HG02642 (cell line): ENCODE measurements around the gene CAPN12.

ENCODE experiments used
- ATAC-seq: cut with Tn5 transposase; IDR thresholded peaks from one replicate; pipeline ENCODE4 v1.9.1; 2021; ENCODE audit warnings: mild to moderate bottlenecking; ENCODE audit not compliant: unreplicated experiment, poor library complexity

Gene CAPN12

DNA sequence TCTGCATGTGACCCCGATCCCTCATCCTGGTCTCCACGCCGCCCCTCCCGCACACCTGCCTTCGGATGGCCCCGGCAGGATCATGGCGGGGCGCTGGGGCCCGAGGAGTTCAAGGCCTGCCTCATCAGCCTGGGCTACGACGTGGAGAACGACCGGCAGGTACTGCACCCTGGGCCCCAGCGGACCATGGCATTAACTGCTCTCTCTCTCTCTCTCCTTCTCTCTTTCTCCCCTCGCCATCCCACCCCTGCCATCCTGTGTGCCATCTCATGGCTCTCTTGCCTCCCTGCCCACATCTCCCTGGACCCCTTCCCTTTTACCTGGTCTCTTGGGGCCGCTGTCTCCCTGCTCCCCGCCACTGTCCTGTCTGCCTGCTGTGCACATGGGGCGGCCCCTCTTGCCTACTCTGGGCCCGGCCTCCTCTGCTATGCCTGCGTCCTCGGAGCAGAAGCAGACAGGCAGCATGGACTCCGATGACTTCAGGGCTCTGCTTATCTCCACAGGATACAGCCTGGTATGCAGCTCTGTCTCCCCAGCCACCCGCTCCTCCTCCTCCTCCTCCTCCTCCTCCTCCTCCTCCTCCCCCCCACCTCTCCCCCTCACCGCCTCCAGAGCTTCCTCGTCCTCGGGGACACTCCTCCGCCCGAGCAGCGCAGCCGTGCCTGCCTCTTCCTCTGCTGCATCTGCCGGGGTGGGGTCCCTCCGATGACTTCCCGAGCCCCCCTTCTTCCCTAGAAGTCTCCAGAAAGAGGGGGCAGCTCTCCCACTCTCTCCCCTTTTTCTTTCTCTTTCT lies 16.2 kb downstream of the CAPN12 start:
- no peak for ATAC-seq

DNA sequence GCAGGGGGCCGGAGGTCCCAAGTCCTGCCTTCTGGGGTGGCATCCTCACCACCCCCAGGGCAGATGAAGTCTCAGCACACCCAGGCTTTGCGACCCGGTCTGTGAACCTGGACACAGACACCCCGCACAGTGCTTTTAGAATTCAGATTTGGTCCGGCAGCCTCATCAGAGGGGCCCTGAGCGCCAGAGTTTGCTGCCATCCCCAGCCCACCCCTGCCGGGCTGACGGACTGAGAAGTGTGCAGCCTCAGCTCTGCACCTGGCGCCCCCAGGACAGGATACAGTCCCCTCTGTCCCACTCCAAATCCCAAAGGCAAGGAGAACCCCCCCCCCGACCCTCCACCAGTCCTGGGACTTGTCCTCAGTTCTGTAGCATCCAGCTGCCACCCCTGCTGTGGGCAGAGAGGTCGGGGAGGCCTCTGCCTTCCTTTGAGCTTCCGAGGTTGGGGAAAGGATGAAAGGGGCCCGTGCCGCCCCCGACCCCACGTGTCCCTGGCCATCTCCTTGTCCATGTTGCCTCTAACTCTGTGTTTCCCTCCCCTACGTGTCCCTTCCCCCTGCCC lies 16.9 kb downstream of the CAPN12 start:
- no peak for ATAC-seq

DNA sequence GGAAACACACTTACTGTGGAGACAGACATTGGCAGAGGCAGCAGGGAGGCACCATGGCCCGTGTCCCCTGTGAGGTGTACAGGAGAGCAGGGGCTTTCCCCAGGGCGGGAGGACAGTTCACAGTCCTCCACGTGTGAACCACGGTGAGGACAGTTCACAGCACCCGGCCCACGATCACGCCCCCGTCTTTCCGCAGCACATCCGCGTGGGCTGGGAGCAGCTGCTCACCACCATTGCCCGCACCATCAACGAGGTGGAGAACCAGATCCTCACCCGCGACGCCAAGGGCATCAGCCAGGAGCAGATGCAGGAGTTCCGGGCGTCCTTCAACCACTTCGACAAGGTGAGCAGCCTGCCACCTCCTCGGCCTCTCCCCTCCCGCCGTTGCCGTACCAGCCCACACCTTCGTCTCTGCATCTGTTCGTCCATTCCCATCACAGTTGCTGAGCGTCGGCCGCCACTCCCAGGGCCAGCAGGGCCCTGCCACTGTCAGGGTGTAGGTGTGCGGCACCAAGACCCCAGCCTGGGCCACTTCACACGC lies 17.4 kb downstream of the CAPN12 start:
- no peak for ATAC-seq

GRCh38 chr19:38726284-38726673 lies 18.0 kb downstream of the CAPN12 start:
- ATAC-seq, result no peak

DNA sequence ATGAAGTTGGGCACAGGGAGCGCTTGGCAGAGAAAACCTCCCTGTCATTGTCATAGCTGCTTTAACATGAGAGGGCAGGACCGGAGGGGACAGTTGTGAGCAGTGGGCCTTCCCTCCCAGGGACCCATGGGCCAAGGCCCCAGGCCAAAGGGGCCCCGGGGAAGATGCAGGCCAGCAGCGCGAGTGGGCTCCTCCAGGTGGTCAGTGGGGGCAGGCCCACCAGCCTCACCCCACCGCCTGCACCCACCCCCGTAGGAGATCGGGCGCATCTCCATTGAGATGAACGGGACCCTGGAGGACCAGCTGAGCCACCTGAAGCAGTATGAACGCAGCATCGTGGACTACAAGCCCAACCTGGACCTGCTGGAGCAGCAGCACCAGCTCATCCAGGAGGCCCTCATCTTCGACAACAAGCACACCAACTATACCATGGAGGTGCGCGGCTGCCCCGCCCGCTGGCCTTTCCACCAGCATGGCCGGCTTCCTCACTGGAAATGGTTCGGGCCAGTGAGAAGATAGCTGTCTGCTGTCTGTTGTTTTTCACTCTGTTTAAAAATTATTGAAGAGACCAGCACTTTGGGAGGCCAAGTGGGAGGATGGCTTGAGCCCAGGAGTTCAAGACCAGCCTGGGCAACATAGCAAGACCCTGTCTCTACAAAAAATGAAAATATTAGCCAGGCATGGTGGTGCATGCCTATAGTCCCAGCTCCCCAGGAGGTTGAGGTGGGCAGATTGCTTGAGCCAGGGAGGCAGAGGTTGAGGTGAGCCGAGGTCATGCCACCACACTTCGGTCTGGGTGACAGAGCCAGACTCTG lies 18.6 kb downstream of the CAPN12 start:
- no peak for ATAC-seq

- ATAC-seq, result no peak
Observed at GRCh38 chr19:38723990-38724854, 20.1 kb downstream of the CAPN12 start.

- ATAC-seq, result no peak
Observed at GRCh38 chr19:38723606-38723965, 20.7 kb downstream of the CAPN12 start.

- ATAC-seq, result no peak
Observed at GRCh38 chr19:38722947-38723605, 21.2 kb downstream of the CAPN12 start.

DNA sequence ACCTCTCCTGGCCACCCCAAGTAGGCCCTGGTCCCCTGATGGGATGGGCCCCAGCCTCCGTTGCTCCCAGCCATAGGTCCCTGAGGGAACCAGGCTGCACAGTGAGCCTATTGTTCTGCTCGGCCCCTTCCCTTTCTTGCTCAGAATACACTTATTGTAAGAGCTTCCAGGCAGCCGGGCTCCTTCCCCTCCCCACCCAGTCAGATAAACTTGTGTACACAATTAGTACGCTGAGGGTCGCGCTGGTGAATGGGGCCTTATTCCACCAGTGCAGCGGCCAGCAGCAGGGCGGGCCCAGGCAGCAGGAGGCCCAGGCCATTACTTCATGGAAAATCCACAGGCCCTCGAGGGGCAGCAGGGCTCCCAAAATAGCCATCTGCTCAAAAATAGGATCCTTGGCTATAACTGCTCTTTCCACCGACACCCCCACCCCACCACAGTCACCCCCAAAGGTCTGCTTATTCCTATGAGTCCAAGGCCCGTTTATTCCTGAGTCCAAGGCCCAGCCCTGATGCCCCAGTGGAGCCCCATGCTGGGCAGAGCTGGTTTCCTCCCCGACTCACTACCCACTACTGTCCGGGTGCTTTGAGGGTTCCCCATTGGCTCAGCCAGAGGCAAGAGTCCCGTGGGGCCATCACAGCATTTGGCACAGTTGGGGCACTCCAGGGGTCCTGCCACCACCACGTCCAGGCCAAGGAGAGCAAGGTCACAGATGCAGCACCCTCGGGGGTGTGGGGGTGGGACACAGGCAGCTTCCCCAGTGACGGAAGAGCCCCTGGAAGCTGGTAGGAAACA lies 22.1 kb downstream of the CAPN12 start:
- ATAC-seq, result no peak

DNA sequence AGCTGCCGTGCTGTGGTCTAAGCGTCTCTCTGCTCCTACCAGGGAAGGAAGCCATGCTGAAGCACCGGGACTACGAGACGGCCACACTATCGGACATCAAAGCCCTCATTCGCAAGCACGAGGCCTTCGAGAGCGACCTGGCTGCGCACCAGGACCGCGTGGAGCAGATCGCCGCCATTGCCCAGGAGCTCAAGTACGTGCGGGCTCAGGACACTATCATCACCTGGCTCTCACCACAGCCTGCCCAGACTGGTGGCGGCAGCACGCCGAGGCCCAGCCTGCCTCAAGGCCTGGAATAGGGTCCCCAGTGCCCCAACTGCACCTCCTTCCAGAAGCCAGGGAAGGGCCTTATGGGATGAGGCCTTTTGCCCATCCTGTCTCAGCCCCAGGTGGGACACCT lies 22.8 kb downstream of the CAPN12 start:
- ATAC-seq, result no peak

DNA sequence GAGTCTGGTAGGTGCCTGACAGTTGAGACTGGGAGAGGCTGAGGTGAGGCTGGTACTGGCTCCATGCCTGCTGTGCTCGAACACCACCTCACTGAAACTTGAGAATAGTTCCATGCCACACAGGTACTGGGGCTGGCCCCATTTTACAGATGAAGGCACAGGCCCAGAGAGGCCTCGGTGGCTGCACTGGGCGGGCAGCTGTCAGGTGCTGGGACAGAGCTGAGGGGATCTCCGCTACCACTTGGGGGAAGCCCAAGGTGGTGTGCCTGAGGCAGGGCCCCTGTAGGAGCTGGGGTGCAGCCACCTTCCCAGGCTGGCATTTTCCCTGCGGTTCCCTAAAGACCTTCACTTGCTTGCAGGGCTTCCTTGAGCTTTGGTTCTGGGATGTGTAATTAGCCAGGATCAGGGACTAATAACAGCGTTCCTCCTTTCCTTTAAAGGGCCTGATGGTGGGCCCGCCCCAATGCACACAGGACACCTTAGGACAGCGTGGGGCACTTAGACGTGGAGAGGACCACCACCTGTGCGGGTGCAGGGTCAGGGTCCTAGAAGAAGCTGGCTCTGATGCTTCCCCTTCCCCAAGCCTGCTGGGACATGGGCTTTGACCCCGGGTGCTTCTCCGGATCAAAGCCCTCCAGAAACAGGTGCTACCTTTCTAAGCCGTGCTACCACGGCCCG lies 23.6 kb downstream of the CAPN12 start:
- no peak for ATAC-seq

DNA sequence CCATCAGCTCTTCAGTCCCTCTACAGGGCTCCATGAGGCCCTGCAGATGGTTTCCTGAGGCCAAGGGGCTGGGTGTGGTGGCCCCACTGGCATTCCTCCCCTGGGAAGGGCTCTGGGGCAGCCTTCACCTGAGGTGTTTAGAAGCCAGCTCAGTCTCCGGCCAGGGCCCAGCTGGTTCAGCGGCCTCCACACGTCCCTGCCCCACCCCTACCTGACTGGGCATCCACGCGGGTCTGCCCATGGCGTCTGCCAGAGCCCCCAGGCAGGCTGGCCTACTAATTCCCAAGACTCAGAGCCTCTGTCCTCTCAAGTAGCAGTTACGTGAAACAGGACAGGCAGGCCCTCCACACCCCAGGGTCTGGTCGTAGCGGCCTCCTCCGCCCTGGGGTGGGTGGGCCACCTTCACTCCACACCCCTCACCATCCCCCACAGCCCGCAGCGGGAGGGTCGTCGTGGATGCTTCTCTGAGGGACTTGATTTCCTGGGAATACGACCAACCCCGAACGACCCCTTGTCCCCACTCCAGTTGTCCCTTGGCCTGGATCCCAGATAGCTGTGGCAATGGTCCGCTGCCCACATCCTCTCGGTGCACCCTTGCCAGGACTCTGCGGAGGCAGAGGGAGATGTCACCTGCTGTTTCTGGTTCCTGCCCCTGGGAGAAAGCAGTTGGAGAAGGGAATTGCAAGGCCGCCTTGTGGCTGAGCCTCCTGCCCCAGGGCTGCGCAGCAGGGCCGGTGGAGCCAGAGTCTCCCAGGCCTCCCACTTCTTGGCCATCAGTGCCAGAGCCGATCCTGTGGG lies 24.3 kb downstream of the CAPN12 start:
- ATAC-seq, result no peak

- no peak for ATAC-seq
Observed at GRCh38 chr19:38718747-38719543, 25.3 kb downstream of the CAPN12 start.

DNA sequence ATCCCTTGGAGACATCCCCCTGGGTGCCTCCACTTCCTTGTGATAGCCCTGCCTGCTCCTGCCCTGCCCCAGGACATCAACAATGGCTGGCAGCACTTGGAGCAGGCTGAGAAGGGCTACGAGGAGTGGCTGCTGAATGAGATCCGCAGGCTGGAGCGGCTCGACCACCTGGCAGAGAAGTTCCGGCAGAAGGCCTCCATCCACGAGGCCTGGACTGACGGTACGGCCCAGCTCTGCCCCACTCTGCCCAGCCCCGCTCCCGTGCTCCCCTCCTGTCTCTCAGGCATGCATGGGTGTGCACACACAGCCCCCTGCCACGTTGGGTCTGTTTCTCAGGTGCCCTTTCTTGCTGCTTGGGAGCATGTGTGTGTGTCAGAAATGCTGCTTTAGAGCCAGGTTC lies 26.4 kb downstream of the CAPN12 start:
- ATAC-seq, result no peak

- no peak for ATAC-seq
Observed at GRCh38 chr19:38717051-38717450, 27.2 kb downstream of the CAPN12 start.

GRCh38 chr19:38715555-38715954 lies 28.7 kb downstream of the CAPN12 start:
- no peak for ATAC-seq

GRCh38 chr19:38714354-38714778 lies 29.9 kb downstream of the CAPN12 start:
- no peak for ATAC-seq
